Measurements from ENCODE around the gene ARHGAP40.

ARHGAP40 gene

DNA sequence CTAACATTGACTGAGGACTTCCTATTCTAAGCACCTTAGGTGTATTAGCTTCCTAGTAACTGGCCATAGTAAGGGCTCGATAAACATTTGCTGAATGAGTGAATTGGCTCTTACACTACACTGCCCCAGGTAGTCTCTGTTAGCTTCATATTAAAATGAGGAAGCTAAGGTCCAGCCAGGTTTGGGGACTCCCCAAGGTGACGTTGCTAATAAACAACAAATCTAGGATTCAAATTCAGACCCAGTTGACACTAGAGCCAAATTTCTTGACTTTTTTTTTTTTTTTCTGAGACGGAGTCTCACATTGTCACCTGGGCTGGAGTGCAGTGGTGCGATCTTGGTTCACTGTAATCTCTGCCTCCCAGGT lies 16.2 kb downstream of the ARHGAP40 start:
- H3K4me3 ChIP-seq (ENCODE audit: low read depth, low read length): no peak overlapping the region
- no peak for DNase-seq (ENCODE audit: low read depth)
- TF ChIP-seq, protein P1, sequence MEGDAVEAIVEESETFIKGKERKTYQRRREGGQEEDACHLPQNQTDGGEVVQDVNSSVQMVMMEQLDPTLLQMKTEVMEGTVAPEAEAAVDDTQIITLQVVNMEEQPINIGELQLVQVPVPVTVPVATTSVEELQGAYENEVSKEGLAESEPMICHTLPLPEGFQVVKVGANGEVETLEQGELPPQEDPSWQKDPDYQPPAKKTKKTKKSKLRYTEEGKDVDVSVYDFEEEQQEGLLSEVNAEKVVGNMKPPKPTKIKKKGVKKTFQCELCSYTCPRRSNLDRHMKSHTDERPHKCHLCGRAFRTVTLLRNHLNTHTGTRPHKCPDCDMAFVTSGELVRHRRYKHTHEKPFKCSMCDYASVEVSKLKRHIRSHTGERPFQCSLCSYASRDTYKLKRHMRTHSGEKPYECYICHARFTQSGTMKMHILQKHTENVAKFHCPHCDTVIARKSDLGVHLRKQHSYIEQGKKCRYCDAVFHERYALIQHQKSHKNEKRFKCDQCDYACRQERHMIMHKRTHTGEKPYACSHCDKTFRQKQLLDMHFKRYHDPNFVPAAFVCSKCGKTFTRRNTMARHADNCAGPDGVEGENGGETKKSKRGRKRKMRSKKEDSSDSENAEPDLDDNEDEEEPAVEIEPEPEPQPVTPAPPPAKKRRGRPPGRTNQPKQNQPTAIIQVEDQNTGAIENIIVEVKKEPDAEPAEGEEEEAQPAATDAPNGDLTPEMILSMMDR (IDR thresholded peaks at IDR 0.05; ENCODE audit: control insufficient read depth, extremely low read depth, insufficient read depth): no peak

DNA sequence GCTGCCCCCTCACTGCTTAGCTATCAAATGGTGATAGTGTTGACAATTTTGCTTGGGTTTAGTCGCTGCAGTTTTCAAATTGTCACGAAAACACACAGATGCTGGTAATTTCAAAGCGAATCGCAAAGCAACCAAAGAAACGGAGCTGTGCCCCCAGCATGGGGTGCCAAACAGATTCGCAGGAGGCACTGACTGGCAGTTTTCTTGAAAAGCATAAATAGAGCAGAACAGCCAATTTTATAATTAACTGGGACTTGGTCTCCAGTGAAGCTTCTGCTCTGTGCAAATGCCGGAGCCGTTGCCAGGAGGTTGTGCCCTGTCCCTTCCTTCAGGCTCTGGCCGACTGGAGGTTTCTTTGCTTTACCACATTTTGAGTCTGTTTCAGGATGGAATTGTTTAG lies 18.8 kb downstream of the ARHGAP40 start:
- TF ChIP-seq, protein P1 (IDR thresholded peaks at IDR 0.05; ENCODE audit: control insufficient read depth, extremely low read depth, insufficient read depth): no peak
- no peak overlapping the region for H3K4me3 ChIP-seq (ENCODE audit: low read depth, low read length)
- no peak for DNase-seq (ENCODE audit: low read depth)

DNA sequence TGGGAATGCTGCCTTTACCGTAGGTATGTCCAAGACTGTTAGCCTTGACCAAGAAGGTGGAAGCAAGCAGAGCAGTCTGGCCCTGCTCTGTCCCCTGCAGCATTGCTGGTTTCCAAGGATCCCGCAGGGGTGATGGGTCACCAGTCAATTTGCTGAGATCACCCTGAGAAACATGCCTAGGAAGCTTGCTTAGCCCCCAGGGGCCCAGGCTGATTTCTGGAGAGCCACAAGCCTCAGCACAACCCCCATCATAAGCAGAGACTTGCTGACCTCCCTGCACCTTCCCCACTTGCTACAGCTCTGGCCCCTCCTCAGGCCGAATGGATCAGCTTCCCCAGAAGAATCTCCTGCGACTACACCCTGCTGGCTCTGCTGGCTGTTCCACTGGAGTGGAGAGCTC lies 21.5 kb downstream of the ARHGAP40 start:
- H3K4me3 ChIP-seq (ENCODE audit: low read depth, low read length): no peak overlapping the region
- no peak for DNase-seq (ENCODE audit: low read depth)
- TF ChIP-seq, protein P1 (IDR thresholded peaks at IDR 0.05; ENCODE audit: control insufficient read depth, extremely low read depth, insufficient read depth): no peak

DNA sequence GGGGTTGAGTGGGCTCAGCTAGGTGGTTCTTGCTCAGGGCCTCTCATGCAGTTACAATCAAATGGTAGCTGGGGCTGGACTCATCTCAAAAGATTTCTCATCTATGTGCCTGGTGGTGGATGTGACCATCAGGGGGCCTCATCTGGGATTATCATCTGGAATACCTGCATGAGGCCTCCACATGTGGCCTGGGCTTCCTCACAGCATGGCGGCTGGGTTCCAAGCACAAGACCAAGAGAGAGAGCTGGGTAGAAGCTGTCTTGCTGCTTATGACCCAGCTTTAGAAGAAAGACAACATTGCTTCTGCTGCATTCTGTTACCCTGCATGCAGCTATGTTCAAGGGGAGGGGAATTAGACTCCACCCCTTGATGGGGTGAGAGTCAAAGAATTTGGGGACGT lies 22.5 kb downstream of the ARHGAP40 start:
- no peak for DNase-seq (ENCODE audit: low read depth)
- no peak overlapping the region for H3K4me3 ChIP-seq (ENCODE audit: low read depth, low read length)
- TF ChIP-seq, protein P1 (IDR thresholded peaks at IDR 0.05; ENCODE audit: control insufficient read depth, extremely low read depth, insufficient read depth): no peak

DNA sequence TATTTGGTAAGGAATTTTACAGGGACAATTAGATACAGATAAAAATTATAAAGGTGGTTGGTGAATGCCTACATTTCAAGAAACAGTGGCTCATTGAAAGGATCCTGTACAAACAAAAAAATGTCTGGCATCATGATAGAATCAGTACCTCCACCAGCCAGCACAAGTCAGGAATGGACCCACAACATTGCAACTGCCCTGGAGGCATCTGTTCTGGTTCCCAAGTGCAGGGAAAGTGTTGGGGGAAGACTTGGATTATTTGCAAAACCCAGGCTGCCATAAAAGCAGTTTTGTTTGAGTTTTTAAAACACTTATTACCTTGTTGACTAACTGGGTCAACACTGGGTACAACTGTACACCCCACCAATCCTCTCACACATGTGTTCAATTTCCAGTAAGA lies 24.3 kb downstream of the ARHGAP40 start:
- no peak for DNase-seq (ENCODE audit: low read depth)
- TF ChIP-seq, protein P1 (IDR thresholded peaks at IDR 0.05; ENCODE audit: control insufficient read depth, extremely low read depth, insufficient read depth): no peak
- H3K4me3 ChIP-seq (ENCODE audit: low read depth, low read length): no peak overlapping the region

DNA sequence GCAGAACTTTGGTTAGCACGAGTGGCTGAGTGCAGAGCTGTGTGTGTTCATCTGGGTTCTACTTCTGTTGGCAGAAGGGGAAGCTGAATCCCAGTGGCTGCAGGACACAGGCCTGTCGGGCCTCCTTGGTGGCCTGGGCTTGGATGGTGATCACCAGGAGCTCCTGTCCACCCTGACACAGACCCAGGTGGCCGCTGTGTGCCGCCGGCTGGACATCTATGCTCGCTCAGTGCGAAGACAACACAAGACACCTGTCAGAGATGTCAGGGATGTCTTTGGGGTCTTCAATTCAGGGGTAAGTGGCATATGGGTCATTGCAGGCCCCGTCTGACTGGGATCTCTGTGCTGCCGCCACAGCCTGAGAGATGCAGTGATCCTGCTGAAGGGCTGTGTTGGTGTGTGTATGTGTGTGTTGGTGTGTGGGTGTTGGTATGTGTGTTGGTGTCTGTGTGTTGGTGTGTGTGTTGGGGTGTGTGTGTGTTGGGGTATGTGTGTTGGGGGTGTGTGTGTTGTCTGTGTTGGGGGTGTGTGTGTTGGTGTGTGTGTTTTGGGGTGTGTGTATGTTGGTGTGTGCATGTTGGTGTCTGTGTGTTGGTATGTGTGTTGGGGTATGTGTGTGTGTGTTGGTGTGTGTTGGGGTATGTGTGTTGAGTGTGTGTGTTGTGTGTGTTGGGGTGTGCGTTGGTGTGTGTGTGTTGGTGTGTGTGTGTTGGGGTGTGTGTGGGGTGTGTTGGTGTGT lies 25.5 kb downstream of the ARHGAP40 start:
- DNase-seq (ENCODE audit: low read depth): no peak
- TF ChIP-seq, protein P1 (IDR thresholded peaks at IDR 0.05; ENCODE audit: control insufficient read depth, extremely low read depth, insufficient read depth): no peak
- H3K4me3 ChIP-seq (ENCODE audit: low read depth, low read length): no peak overlapping the region
